ENCODE measurements around the gene MAP3K6. TPM values are rescaled to one million over a fixed set of nuclear protein-coding genes. Genes with fewer than 3 reads are reported as not detected.

Gene MAP3K6
- total RNA-seq, 1 donor from 2014 or later, result 149 TPM

GRCh38 chr1:27400082-27400962 lies 33.6 kb upstream of the MAP3K6 start:
- TF ChIP-seq POLR2A (IDR thresholded peaks at IDR 0.05), result no peak
- no peak for TF ChIP-seq CTCF (IDR thresholded peaks at IDR 0.05)
- no peak for TF ChIP-seq POLR2AphosphoS5 (IDR thresholded peaks at IDR 0.05; ENCODE audit: insufficient read depth in 1 of 2, low read depth in 1 of 2)
- no peaks in the 10 kb centered on the region for H3K36me3 ChIP-seq
- DNase-seq (ENCODE audit: extremely low spot score in 2 of 2), result no peak
- intact Hi-C loops (cut with DNase I), result loop anchor here (5.0 kb wide), 1 partner anchor 207 kb away; no protein-coding TSS in a partner anchor
- peaks cover 64% of the 10 kb centered on the region for H3K4me1 ChIP-seq
- H3K27me3 ChIP-seq, result no peaks in the 10 kb centered on the region
- H3K27ac ChIP-seq, result no peak overlapping the region
- H3K9me3 ChIP-seq, result no peaks in the 10 kb centered on the region
- no peak overlapping the region for H3K4me3 ChIP-seq

GRCh38 chr1:27399251-27400025 lies 32.7 kb upstream of the MAP3K6 start:
- no peak for DNase-seq (ENCODE audit: extremely low spot score in 2 of 2)
- TF ChIP-seq POLR2A (IDR thresholded peaks at IDR 0.05), result no peak
- TF ChIP-seq POLR2AphosphoS5 (IDR thresholded peaks at IDR 0.05; ENCODE audit: insufficient read depth in 1 of 2, low read depth in 1 of 2), result no peak
- no peak for TF ChIP-seq CTCF (IDR thresholded peaks at IDR 0.05)
- H3K27me3 ChIP-seq, result no peaks in the 10 kb centered on the region
- H3K4me1 ChIP-seq, result peaks cover 58% of the 10 kb centered on the region
- H3K36me3 ChIP-seq, result no peaks in the 10 kb centered on the region
- intact Hi-C loops (cut with DNase I), result loop anchor here (5.0 to 10.0 kb wide), 2 partner anchors 208 to 265 kb away; no protein-coding TSS in a partner anchor
- H3K4me3 ChIP-seq, result no peak overlapping the region
- H3K27ac ChIP-seq, result no peak overlapping the region
- no peaks in the 10 kb centered on the region for H3K9me3 ChIP-seq

GRCh38 chr1:27398405-27399149 lies 31.8 kb upstream of the MAP3K6 start:
- no peak overlapping the region for H3K4me3 ChIP-seq
- H3K36me3 ChIP-seq, result no peaks in the 10 kb centered on the region
- no peaks in the 10 kb centered on the region for H3K9me3 ChIP-seq
- H3K4me1 ChIP-seq, result peaks cover 49% of the 10 kb centered on the region
- DNase-seq (ENCODE audit: extremely low spot score in 2 of 2), result no peak
- intact Hi-C loops (cut with DNase I), result loop anchor here (10.0 kb wide), 1 partner anchor 266 kb away; no protein-coding TSS in a partner anchor
- H3K27me3 ChIP-seq, result no peaks in the 10 kb centered on the region
- H3K27ac ChIP-seq, result no peak overlapping the region
- TF ChIP-seq POLR2AphosphoS5 (IDR thresholded peaks at IDR 0.05; ENCODE audit: insufficient read depth in 1 of 2, low read depth in 1 of 2) (no peak), CTCF (IDR thresholded peaks at IDR 0.05) (no peak), POLR2A (IDR thresholded peaks at IDR 0.05) (no peak)

- H3K4me1 ChIP-seq, result peaks cover 41% of the 10 kb centered on the region
Measured at GRCh38 chr1:27397749-27398148, 31.0 kb upstream of the MAP3K6 start.

More at GRCh38 chr1:27397749-27398148, 31.0 kb upstream of the MAP3K6 start:
- TF ChIP-seq POLR2AphosphoS5 (IDR thresholded peaks at IDR 0.05; ENCODE audit: insufficient read depth in 1 of 2, low read depth in 1 of 2) (no peak), POLR2A (IDR thresholded peaks at IDR 0.05) (no peak), CTCF (IDR thresholded peaks at IDR 0.05) (no peak)
- Histone ChIP-seq H3K36me3 (no peaks in the 10 kb centered on the region), H3K4me3 (no peak overlapping the region), H3K27ac (no peak overlapping the region), H3K27me3 (no peaks in the 10 kb centered on the region), H3K9me3 (no peaks in the 10 kb centered on the region)
- intact Hi-C loops (cut with DNase I), result loop anchor here (10.0 kb wide), 1 partner anchor 267 kb away; no protein-coding TSS in a partner anchor
- no peak for DNase-seq (ENCODE audit: extremely low spot score in 2 of 2)

Measured in vagina (tissue), 2 donors.